HG02981 (cell line): Measurements from ENCODE around the gene SLC26A9.

Source experiments
- ATAC-seq: cut with Tn5 transposase; IDR thresholded peaks from one replicate; pipeline ENCODE4 v1.9.1; 2021; ENCODE audit warnings: mild to moderate bottlenecking, moderate library complexity; ENCODE audit not compliant: unreplicated experiment

SLC26A9 gene

DNA sequence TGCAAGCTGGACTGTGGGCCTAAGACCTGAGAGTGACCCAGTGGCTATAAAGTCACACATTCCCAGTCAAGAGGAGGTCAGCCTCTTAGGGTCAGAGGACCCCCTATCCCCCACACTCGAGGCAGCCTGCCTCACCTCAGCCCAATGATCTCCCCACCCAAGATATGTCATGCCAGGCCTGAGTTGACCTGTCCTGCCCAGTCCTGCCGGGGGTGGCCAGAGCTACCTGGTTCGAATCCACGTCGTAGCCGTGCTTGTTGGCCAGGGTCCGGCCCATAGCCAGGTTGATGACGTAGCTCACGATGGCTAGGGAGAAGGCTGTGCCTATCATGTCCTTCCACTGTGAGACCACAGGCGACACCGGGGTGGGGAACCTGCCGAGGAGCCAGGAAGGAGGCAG is 15.6 kb downstream of the SLC26A9 start:
- ATAC-seq: no peak

DNA sequence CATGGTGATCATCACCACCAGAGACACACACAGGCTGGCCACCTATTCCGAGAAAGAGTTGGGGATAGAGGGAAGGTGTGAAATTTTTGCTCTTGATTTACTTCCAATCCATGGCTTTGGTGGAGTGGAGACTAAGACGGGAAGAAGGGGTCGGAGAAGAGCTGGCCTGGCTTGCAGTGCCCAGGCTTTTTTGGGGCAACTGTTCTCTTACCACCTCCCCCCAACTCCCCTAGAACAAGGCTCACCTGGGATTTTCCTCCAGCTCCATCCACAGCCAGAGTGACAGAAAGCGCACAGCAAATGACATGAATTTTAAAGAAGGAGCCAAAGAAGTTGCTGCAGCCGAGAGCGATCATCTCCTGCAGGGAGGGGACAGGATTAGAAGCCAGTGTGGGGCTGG is 16.0 kb downstream of the SLC26A9 start:
- no peak for ATAC-seq

DNA sequence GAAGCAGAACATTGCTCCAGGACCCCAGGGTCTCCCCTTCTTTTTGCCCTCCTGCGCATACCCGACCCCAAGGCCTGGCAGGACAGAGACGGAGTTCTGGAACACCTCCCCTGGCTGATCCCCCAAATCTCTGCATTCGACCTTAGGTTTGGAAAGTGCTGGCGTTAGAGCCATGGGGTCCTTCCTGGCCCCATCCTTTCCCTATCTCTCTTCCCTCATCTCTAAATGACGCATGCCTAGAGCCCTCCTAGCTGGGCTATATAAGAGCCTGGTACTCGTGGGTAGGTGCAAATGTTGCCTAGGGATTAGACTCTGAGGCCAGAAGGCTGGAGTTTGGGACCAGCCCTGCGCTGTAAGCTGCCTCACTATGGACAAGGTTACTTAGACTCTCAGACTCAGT is 16.6 kb downstream of the SLC26A9 start:
- ATAC-seq: no peak

DNA sequence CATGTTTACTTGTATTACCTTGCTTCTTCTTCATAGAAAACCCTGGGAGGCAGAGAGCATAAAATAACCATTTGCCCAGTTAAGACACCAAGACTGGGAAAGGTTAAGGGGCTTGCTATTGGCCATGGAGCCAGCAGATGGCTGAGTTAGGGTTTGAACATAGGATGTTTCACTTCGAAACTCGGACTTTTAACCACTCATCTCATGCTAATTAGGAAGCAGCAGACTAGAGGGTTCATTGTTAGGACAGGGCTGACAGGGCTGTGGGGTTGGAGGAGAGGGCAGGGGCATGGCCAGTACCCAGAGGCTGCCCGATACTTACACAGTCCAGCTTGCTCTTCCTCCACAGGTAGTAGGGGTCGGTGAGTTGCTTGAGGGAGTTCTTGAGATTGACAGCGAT is 17.0 kb downstream of the SLC26A9 start:
- ATAC-seq: no peak

DNA sequence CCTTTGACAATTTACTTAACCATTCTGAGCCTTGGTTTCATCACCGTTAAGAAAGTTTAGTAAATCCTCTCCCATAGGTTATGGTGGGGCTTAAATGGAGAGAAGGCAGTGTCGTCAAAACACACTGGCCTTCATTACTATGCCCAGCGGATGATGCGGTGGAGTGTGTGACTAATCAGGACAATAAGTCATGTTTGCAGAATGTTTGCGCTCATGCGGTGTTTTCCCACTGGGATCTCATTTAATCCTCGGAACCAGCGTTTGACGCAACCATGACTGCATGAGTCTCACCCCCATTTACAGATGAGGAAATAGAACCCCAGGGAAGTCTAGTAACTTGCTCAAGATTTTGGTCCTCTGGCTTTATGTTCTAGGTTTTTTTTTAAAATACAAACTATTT is 17.5 kb downstream of the SLC26A9 start:
- no peak for ATAC-seq

DNA sequence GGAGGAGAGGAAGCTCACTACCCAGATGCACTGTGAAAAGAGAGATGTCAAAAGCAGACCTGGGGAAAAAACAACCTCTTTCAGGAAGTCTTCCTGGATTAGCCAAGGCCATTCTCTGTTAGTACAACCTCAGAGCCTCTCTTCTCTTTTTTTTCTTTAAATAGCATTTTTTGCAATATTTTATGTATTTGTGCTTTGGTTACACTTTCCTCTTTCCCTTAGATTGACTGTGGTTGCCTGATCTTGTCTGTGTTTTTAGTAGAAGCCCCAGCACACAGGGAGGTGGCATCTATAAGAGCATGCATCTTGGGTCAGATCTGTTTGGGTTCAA is 18.8 kb downstream of the SLC26A9 start:
- ATAC-seq: no peak

DNA sequence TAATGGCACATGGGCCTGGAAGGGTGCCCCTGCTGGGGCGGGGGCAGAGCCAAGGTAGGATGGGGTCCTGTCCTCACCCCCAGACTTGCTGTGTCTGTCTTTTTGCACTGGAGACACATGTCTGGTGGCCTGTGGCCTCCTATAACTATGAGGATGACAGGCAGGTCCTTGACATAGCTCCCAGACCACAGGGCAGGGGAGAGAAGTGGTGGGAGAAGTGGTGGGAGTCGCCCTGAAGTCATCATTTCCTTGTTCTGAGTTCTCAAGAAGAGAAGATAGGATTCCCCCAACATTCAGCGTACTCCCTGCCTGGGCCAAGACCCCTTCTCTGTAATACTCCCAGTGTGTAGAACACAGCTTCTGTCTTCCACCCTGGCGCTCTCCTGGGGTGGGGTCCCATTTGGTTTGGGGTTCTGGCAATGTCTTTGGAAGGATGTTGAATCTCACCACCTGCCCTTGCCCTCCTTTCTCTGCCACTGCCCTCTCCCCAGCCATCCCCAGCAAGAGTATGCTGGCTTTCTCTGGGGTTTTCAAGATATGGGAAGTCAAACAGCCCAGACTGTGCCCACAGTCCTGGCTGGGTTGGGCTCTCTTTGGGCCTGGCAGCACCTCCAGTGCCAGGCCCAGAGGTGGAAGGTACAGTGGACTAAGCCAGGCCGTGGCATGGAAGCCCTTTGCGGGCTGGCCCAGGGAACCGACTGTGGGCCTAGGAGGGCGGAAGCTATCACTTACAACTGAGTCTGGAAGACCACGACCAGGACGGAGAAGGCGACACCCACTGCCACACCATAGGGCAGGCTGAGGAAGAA is 19.4 kb downstream of the SLC26A9 start:
- no peak for ATAC-seq

DNA sequence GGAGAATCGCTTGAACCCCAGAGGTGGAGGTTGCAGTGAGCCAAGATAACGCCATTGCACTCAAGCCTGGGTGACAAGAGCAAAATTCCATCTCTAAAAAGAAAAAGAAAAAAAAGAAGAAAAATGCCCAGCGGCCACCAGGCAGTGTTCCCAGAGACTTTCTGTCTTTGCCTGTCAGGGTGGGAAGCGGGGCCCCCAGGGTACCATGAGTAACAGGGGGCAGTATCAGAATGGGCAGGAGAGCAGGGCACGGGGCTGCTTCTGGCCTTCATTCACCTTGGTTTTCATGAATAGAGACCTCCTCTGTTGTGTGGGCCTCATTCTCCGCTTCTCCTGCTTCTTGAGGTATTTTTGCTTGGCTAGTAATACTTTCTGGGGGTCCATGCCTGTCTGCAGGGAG is 20.4 kb downstream of the SLC26A9 start:
- ATAC-seq: no peak

DNA sequence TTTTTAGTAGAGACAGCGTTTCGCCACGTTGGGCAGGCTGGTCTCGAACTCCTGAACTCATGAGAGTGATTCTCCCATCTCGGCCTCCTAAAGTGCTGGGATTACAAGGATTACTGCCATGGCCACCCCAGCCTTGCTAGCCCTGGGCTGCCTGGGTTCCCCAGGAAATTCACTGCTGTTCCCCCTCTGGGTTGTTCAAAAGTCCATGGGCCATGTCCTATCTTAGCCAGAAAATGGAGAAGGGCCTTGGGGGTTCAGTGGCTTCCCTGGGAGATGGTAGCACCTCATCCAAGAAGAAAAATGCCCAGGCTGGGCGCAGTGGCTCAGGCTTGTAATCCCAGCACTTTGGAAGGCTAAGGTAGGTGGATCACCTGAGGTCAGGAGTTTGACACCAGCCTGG is 20.9 kb downstream of the SLC26A9 start:
- no peak for ATAC-seq

DNA sequence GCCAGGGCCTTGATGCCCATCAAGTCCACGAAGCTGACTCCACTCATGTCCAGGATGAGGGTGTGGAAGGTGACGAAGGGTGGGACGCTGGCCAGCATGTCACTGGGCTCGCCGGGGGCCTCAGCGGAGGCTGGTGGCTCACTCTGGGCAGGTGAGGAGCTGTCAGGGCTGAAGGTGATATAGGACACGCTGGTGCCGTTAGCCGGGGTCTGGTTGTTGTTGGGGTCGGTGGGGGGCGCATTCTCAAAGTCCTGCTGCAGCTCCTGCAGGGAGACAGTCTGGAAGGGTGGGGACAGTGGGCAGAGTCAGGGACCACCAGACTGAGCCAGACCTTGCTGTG is 21.7 kb downstream of the SLC26A9 start:
- ATAC-seq: no peak

DNA sequence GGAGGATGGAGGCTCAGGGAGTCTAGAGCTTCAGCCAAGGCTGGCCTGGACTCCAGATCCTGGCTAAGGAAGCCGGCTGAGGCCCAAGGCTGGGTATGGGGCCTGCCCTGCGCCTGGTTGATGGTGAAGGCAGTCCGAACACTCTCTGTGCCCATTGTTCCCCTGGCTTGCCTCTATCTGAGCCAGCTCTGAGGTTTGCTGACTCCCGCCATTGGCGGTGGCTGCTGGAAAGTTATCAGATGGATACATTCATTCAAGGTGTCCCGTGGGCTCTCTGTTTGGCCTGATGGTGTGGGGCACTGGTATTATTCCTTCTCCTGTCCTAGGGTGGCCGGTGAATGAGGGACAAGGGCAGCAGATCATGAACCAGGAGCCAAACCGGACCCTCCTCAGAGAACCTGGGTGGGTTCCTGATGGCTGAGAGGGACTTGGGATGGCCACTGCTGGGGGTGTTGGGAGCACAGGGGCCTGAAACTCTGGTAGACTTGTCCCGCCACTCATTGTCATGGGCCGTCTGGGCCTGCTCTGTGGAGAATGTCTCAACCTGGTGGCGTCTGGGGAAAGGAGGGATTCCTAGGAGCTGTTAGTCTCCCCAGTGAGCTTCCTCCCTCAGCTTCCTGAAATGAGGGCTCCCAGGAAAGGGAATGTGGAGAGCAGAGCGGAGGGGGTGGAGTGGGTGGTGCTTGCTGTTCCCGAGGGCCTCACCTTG is 22.2 kb downstream of the SLC26A9 start:
- no peak for ATAC-seq

DNA sequence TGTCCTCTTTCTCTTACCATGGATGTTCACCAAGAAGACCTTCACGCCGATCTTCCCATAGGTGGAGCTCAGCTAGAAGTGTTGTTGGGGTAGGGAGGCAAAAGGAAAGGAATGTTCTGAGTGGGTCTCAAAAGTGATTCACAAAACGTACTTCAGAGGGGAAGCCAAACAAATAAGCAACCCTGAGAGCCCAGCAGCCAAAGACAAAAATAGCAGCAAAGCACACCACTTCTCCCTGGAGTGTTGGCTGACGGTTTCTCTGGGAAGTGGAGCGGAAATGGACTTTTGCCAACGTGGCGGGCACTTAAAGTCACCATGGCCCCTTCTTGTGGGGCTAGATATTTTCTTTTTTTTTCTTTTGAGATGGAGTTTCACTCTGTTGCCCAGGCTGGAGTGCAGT is 23.1 kb downstream of the SLC26A9 start:
- no peak for ATAC-seq

DNA sequence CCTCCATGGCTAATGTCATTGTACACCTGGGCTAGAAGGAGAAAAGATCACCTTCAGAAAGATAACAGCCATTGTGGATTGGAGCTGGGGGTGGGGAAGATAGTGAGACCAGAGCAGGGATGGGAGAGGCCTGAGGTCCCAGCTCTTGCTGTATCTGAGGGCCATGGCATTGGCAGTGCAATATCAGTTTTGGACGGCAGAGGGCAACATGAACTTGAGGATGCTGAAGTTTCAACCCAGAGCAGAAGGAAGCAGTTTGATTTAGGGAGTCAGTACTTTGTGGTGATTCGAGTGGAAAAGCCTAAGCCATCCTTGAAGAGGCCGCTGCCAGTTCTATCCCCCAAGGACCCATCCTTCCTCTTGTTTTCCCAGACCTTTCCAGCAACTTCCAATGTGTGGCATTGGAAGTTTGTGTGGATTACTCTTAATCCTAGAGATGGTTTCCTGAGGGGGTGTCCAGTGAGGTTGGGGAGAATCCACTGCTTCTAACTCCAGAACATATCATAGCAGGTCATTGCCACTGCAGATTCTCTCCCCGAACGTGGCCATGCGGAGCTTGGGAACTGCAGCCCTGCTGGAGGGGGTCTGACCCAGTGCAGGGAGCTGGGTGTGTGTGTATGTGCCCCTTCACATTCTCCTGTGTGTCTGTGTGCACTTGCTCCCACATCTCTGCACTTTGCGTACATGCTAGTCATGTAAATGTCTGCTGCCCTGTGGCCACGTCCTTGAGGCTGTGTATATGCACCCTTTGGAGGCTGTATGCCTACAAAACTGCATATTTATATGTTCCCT is 24.1 kb downstream of the SLC26A9 start:
- no peak for ATAC-seq

DNA sequence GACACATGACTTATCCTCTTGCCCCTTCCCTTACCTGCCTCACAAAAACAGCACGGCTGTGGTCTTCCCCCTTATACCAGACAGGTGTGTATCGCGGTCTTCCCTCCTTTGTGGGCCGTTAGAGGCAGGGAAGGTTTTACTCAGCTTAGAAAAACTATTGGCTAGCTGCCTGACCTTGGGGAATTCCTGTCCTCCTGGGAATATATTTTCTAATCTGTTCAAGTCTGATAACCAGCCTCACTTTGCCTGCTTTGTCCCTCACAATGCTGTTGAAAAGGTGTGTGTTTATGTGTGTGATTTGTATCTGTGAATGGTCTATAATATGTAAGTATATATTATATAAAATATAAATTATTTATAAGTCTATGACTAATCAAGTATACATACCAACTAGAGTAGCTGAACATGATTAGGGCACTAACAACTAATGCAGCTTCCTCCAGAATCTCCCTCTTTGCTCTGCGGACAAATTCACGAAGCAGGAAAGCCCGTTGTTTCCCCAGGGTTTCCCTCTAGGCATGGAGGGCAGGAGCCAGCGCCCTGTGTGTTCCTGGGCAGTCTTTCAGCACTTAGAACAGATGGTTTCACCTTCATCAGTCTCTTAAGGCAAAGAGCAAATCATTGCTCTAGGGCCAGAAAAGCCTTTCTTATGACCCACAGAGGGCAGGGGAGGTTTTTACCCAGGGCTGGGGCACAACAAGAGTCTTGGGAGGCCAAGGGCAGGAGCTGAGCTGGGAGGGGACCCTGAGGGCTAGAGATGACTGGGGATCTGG is 25.6 kb downstream of the SLC26A9 start:
- no peak for ATAC-seq

DNA sequence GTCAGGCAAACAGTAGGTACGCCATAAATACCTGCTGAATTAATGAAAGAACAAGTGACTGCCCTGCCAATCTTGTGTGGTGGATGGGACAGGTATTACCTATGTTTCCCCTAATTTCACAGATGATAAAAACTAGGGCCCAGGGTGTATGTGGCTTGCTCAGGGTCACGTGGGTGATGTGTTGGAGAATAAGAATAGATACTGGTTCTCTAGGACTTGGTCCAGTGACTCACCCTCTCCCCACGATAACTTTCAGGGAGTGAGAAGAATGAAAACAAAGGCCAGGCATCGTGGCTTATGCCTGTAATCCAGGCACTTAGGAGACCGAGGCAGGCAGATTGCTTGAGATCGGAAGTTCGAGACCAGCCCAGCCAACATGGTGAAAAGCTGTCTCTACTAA is 26.7 kb downstream of the SLC26A9 start:
- no peak for ATAC-seq

DNA sequence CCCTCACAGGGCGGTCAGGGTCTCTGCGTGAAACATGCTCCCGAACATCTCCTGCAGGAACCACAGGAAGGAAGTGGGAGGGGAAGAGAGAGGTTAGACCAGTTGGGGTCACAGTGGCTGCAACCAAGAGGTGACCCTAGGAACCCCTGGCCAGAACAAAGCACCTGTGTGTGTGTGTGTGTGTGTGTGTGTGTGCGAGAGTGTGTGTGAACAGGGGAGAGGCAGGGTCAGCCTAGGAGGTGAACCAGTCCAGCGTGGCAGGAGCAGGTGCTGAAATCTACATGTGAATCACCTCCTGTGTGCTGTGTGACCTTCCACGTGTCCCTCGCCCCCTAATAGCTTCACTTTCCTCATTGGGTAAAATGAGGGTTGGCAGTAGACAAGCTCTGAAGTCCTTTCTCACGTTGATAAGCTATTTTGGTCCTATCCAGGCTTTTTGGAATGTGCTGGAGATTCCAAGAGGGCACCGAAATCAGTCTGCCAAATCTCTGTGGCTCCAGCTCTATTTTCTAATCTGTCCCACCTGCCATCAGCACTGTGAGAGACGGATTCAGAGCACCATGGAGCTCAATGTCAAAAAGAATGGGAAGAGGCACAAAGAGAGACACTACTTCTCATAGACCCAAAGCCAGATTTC is 27.8 kb downstream of the SLC26A9 start:
- no peak for ATAC-seq

DNA sequence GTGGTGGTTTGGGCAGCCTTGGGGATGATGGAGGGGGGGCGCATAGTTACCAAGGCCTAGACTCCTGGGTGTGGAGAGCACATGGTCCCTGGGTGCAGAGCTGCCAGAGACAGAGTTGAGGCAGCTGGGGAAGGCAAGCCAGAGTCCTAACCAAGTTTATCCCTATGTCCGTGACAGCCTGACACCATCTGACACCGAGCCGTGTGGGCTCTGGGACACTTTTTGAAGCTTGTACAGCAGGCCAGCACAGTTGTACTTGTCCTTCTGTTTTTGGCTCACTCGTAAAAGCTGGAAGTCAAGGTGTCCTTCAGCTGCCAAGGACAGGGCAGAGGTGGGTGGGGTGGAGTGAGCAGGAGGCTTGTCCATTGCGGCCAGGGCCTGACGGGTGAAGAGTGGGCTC is 28.5 kb downstream of the SLC26A9 start:
- no peak for ATAC-seq

DNA sequence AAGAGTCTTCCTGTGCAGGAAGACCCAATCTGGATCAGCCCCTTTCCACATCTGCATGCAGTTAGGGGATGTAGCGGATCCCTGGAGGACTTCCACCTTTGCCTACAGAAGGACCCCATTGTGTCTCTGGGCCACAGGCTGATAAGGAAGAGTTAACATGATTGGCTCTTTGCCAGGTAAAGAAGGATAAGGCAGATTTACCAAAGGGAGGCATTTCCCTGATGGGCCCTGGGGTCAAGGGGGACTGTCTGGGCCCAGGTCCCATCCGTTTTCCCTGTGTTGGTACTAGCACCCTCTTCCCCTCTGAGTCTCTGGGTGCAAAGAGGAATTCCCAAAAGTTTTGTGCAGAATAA is 29.1 kb downstream of the SLC26A9 start:
- ATAC-seq: no peak

DNA sequence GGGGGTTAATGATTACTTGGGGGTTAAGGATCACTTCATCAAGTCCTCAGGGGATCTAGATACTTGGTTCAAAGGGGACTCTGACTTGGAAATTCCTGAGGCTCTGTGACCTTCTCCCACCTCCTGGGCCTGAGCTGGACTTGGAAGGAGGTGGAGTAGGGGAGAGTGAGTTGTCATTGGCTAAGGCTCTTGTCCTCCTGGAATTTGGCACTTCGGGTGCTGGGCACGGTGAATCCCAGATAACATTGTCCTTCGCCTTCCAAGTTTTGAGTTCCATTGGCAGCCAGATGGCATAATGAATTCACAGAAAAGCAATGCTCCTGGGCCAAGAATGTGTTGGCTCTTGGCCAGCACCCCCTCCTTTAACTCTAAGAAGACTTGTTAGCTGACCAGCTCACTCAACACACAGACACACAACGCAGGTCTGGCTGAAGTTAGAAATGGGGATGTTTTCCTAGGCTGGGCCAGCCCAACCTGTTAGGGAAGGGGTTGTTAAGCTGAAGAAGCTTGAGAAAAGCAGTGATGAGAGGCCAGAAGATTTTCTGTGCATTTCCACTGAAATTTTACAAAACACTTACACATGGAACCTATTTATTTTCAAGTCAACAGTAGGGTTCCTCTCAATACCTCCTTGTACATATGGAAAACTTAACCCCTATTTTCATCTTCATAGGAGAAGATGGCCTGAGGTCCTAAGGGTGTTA is 29.7 kb downstream of the SLC26A9 start:
- no peak for ATAC-seq

DNA sequence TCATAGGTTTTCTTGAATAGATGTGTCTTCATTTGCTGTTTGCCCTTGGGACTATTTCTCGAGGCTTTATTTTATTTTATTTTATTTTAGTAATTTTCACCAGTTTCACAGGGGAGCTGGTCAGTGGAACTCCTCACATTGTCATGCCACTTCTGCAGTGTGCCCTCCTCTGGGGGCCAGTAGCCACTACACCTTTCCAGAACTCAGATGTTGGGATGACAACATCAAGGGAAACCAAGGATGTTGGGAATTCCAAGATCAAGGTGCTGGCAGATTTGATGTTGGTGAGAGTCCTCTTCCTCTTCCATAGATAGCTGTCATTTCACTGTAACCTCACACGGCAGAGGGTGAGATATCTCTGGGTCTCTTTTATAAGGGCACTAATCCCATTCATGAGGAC is 35.5 kb downstream of the SLC26A9 start:
- ATAC-seq: no peak
